Erythroblast (primary cell): ENCODE measurements around the gene CCDC59.

ENCODE experiments used
- DNase-seq, 2 experiments: peaks; one replicate each; lab custom pipeline; 2025; lab: John Stamatoyannopoulos, UW
- GATA1 ChIP-seq: IDR thresholded peaks from 2 replicates; pipeline ENCODE4 v1.6.1; 2011; ENCODE audit warnings: low read depth, mild to moderate bottlenecking, control low read depth, low read length, moderate library complexity
- POLR2A ChIP-seq: IDR thresholded peaks from 2 replicates; pipeline ENCODE4 v1.6.1; 2011; ENCODE audit warnings: mild to moderate bottlenecking, low read length

CCDC59 gene, protein sequence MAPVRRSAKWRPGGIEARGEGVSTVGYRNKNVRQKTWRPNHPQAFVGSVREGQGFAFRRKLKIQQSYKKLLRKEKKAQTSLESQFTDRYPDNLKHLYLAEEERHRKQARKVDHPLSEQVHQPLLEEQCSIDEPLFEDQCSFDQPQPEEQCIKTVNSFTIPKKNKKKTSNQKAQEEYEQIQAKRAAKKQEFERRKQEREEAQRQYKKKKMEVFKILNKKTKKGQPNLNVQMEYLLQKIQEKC

DNA sequence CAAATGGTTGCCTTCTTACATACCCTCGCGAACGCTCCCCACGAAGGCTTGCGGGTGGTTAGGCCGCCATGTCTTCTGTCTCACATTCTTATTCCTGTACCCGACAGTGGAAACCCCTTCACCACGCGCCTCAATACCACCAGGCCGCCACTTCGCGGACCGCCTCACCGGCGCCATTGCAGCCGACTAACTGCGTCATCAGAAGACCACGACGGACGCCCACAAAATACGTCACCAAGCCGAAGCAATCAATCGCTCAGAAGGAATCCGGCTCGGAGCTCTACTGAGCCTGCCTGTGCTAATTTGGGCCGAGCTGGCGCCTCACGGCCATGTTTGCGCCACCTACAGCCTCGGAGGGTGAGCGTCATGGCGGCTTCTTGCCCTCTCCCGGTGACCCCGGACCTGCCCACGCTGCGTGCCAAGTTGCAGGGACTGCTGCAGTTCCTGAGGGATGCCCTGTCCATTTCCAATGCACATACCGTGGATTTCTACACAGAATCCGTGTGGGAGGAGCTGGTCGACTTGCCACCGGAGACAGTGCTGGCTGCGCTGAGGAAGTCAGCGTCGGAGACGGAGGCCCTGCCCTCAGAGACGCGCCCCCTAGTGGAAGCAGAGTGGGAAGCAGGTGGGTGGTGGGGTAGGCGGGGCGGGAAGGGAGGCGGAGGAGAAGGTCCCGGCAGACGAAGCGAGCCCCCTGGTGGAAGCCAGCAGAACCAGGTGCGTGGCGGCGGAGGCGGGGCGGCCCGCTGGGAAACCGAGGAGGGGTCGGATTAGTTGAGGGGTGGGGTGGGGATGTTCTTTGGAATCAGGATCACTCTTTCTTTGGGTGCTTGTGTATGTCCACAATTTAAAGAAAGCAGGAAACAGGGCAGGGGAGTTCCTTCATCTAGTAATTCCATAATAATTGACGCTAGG lies at the start of gene CCDC59, which contains the start of gene METTL25:
Gene CCDC59 (minus strand): TSS at position 188 of the 915 bp plus-strand sequence. CDS start 11 bp downstream, at position 177.
Gene METTL25 (plus strand): TSS at position 330 of the 915 bp plus-strand sequence. CDS start 37 bp downstream, at position 367.
- peak; percentile 98 for DNase-seq

DNA sequence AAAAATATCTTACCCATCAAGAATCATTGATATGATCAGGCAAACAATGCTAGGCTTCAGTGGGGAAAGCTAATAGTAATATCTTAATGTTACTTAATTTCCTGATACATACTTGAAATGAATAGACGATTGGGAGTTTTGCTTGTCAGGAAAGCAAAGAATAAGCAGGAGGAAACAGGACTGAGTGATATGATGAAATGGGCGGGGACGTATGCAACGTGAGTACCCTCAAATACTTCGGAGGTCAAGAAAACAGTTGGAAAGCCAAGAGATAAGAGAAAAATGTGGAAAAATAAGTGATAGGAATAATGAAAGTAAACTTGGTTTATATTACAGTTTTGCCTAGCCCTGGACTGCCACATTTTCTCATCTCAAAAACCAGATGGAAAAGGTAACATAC lies 49.3 kb upstream of the CCDC59 start:
- TF ChIP-seq POLR2A (no peak), GATA1 (no peak)
- no peak for DNase-seq

More for the DNA sequence above, at the start of gene CCDC59, which contains the start of gene METTL25:
- peak; percentile 94 for TF ChIP-seq POLR2A
- TF ChIP-seq GATA1 = no peak

DNA sequence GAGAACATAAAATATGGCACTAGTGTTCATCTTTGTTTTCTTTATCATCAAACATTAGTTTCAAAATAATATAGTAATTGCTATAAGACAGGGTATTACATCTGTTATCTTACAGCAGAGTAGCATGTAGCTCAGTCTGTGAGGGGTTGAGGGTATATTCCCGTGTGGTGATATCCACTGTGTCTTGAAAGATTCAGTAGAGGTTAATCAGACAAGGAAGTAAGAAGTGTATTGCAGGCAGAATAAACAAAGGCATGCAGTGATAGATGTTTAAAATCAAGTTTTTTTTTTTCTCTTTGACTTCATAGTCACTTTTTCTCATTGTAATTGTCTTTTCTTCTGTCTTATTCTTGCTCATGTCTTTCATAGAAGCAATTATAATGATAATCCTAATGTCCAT lies 48.5 kb upstream of the CCDC59 start:
- no peak for DNase-seq
- no peak for TF ChIP-seq GATA1
- no peak for TF ChIP-seq POLR2A

DNA sequence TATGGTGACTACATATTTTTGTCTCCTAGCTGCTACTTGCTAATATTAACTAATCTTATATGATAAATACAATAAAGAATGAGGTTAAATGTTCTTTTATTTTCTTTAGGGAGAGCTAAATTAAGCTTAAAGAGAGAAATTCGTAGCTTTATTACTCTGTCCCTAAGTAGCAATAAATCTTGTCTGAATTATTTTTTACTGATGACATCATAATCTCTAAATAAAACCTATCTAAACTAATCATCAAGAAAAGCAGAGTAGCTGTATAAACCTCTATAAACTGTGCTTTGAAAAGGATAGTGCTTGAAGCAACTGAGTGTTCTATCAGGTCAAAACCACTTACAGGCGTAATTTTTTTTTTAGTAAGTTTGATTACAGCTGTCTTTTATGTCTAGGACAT lies 42.6 kb upstream of the CCDC59 start:
- TF ChIP-seq GATA1 (no peak), POLR2A (no peak)
- DNase-seq = no peak

DNA sequence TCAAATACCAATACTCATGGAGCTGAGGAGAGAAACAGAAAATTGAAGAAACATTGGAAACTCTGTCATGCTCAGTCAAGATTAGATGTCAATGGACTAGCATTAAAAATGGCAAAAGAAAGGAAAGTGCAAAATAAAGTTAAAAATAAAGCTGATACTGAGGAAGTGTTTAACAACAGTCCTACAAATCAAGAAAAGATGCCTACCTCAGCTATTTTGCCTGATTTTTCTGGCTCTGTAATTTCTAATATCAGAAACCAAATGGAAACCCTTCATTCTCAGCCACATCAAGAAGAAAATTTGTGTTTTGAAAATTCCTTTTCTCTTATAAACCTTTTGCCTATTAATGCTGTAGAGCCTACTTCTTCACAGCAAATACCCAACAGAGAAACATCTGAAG lies 40.7 kb upstream of the CCDC59 start:
- no peak for DNase-seq
- no peak for TF ChIP-seq GATA1
- TF ChIP-seq POLR2A = no peak

DNA sequence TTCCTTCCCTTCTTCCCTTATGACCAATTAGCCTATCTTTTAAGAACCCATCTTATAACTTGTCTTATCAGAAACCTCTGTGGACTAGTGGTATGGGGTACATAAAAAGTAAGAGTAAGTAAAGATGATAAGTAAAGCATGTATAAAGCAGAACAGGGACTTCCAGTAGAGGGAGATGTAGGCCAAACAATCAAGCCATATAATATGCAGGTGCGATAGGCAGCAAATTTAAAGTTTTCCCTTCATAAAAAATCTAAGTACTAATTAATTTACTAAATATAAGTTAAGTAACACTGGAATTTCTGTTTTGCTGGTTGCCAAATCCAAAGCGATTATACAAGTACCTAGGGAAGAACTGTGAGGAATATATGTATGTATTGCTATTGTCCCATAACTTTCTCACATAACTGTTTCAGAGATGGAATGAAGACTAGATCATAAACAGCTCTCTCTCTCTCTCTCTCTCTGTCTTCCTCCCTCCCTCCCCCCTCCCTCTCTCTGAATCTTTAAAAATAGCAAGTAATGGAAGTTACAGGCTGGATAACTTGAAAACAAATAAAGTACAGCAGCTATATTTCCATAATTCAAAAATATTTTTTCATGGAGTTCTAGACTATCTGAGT lies 25.9 kb upstream of the CCDC59 start:
- TF ChIP-seq GATA1 = no peak
- TF ChIP-seq POLR2A = no peak
- DNase-seq = peak; percentile 2 to 8

DNA sequence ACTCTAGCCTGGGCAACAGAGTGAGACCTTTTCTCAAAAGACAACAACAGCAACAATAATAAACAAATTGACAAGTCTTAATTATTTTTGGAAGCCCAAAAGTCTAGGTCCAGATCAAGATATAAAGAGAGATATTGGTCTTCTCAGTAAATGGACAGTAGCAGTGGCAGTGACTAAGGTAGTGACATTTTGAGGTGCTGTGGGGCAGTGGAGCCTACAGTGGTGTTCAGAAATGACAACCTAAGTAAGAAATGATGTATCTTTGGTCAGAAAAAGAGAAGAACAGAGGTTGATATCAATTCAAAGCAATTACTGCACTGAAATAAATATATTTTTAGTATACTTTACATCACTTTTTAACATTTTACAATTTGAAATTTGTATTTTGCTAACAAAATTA lies 20.8 kb upstream of the CCDC59 start:
- no peak for DNase-seq
- TF ChIP-seq POLR2A = no peak
- TF ChIP-seq GATA1 = no peak

DNA sequence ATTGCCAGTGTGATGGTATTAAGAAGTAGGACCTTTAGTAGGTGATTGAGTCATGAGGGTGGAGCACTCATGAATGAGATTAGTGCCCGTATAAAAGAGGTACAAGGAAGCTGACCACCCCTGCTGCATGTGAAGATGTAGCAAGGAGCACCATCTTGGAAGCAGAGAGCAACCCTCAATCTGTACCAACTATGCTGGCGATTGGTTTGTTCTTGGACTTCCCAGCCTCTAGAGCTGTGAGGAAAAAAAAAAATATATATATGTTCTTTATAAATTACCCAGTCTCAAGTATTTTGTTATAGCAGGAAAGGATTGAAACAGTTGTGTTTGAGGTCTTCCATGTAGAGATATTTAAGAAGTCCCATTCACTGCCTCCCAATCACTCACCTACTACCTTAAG lies 17.0 kb upstream of the CCDC59 start:
- no peak for DNase-seq
- TF ChIP-seq GATA1 = no peak
- TF ChIP-seq POLR2A = no peak

DNA sequence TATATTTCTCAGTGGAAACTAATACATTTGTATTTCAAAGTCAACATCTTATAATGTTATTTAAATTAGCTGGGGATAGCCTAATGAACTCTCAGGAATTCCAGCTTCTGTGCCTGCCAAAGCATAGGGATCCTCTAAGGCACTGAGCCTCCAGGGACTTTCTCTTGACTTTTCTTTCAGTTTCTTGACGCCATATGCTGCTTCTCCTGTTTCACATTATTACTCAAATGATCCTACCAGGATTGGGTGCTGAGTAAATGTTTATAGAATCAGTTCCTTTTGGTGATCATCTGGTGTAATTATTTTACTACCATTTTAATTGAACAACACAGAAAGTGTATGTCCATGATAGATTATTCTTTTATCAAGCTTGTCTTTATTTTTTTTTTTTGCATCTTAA lies 8.0 kb upstream of the CCDC59 start:
- no peak for TF ChIP-seq GATA1
- TF ChIP-seq POLR2A = no peak
- DNase-seq = no peak

DNA sequence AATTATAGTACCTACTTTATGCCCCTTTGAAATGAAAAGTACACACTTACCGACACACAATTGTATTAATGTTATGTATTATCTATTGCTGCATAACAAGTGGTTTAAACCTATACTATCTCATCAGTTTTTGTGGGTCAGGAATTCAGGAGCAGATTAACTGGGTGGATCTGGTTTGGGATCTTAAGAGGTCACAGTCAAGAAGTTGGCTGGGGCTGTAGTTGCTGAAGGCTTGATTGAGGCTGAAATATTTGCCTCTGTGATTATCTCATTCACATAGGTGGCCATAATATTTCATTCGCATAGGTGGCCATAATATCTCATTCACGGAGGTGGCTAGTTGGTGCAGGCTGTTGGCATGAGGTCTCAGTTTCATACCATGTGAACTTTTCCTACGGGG lies 5.8 kb upstream of the CCDC59 start:
- DNase-seq = no peak
- no peak for TF ChIP-seq GATA1

DNA sequence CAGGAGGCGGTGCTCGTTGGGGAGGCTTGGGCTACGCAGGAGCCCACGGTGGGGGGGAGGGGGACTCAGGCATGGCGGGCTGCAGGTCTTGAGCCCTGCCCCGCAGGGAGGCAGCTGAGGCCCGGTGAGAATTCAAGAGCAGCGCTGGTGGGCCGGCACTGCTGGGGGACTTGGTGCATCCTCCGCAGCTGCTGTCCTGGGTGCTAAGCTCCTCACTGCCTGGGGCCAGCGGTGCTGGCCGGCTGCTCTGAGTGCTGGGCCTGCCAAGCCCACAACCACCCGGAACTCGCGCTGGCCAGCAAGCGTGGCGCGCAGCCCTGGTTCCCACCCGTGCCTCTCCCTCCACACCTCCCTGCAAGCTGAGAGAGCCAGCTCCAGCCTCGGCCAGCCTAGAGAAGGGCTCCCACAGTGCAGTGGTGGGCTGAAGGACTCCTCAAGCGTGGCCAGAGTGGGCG lies 3.3 kb upstream of the CCDC59 start:
- no peak for DNase-seq
- no peak for TF ChIP-seq GATA1
- TF ChIP-seq POLR2A = no peak

DNA sequence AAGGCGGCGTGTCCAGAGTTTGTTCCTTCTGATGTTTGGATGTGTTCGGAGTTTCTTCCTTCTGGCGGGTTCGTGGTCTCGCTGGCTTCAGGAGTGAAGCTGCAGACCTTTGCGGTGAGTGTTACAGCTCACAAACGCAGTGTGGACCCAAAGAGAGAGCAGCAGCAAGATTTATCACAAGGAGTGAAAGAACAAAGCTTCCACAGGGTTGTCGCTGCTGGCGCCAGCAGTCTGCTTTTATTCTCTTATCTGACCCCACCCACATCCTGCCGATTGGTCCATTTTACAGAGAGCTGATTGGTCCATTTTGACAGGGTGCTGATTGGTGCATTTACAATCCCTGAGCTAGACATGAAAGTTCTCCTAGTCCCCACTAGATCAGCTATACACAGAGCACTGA lies 2.6 kb upstream of the CCDC59 start:
- peak in 1 of 2 experiments; percentile 6 for DNase-seq

DNA sequence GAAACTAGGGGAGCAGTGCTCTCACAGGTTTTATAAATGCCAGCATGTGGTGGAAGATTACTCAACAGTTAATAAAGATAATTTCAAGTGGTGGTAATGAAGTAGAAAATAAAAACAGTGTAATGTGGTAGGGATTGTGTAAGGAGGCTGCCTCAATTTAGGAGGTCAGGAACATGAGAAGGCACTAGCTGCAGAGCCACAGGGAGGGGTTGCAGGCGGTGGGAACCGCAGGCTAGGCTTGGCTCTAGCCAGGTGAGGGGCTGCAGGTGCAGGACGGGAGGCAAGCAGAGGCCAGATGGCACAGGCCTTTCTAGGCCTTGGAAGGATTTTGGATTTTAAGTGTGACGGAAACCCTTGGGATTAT lies 910 bp upstream of the CCDC59 start:
- TF ChIP-seq POLR2A (no peak), GATA1 (no peak)
- peak in 1 of 2 experiments; percentile 54 for DNase-seq

DNA sequence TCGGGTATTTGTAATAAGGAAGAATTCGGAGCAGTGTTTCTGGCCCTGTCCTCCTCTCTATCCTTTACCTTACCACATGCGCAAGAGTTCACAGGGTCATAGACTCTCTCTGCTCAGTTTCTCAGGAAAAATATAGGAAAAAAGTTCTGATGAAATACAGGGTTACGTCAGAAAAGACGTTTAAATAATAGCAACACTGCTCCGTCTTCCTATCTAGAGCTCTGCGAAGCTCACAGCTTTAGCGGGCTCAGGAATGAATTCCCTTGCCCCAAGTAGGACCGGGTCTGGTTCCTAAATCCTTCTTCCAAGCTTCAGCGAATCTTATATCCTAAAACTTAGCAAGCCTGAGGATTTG lies 365 bp downstream of the CCDC59 start:
- no peak for TF ChIP-seq POLR2A
- TF ChIP-seq GATA1 = no peak
- DNase-seq = peak in 1 of 2 experiments; percentile 50

DNA sequence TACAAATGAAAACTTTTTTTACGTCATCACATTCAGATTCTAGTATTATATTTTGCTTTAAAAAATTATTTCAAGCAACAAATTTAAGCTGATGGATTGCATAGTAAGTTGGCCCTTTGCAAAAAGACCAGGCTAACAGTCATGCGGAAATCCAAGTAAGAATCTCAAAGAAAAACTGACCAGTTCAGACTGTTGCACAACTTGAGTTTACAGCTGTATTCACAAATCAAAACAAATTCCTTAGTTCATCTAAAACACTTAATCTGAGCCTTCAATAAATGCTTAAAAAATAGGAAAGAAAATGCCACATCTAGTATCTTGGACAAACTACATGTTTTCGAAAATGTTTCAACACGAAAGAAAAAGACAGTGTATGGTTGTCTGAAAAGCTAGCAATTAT lies 847 bp downstream of the CCDC59 start:
- peak; percentile 7 to 57 for DNase-seq
- TF ChIP-seq POLR2A (no peak), GATA1 (no peak)
